ENCODE data around the gene BMPR2. TPM values are rescaled to one million over a fixed set of nuclear protein-coding genes. Genes with fewer than 3 reads are reported as not detected.
"Not testable (repeated sequence)": the region's sequence is repeated elsewhere in the genome, so short reads cannot be mapped to it uniquely, and the experiment has no call there.

The BMPR2 gene
- total RNA-seq, 1 donor from 2014 or later, result 47.9 TPM

- no peak overlapping the region for H3K27ac ChIP-seq
- no peak for DNase-seq (ENCODE audit: extremely low spot score in 2 of 2)
- no peaks in the 10 kb centered on the region for H3K36me3 ChIP-seq
- no peaks in the 10 kb centered on the region for H3K9me3 ChIP-seq
- TF ChIP-seq CTCF (IDR thresholded peaks at IDR 0.05) (no peak), POLR2AphosphoS5 (IDR thresholded peaks at IDR 0.05; ENCODE audit: insufficient read depth in 1 of 2, low read depth in 1 of 2) (no peak), POLR2A (IDR thresholded peaks at IDR 0.05) (no peak)
- no peak overlapping the region for H3K4me3 ChIP-seq
- H3K27me3 ChIP-seq, result no peaks in the 10 kb centered on the region
- intact Hi-C loops (cut with DNase I), result no loop called here
- peaks cover 15% of the 10 kb centered on the region for H3K4me1 ChIP-seq
These were observed 56.6 kb downstream of the BMPR2 start for GRCh38 chr2:202432776-202433175.

DNA sequence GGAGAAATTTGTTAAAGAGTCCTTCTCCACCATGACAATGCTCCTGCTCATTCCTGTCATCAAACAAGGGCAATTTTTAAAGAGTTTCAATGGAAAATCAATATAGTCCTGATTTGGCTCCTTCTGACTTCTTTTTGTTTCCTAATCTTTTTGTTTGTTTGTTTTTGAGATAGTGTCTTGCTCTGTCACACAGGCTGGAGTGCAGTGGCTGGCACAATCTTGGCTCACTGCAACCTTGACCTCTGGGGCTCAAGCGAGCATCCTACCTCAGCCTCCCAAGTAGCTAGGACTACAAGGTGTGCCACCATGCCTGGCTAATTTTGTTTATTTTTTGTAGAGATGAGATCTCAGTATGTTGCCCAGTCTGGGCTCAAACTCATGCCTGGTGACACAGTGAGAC, 58.3 kb downstream of the BMPR2 start:
- Histone ChIP-seq H3K27me3 (no peaks in the 10 kb centered on the region), H3K4me1 (peaks cover 7% of the 10 kb centered on the region), H3K36me3 (no peaks in the 10 kb centered on the region), H3K4me3 (no peak overlapping the region), H3K27ac (no peak overlapping the region), H3K9me3 (no peaks in the 10 kb centered on the region)
- TF ChIP-seq POLR2A (IDR thresholded peaks at IDR 0.05) (no peak), CTCF (IDR thresholded peaks at IDR 0.05) (no peak), POLR2AphosphoS5 (IDR thresholded peaks at IDR 0.05; ENCODE audit: insufficient read depth in 1 of 2, low read depth in 1 of 2) (no peak)
- intact Hi-C loops (cut with DNase I), result no loop called here
- DNase-seq (ENCODE audit: extremely low spot score in 2 of 2), result no peak

GRCh38 chr2:202436626-202437025, 60.5 kb downstream of the BMPR2 start:
- DNase-seq (ENCODE audit: extremely low spot score in 2 of 2), result no peak
- no peak for TF ChIP-seq POLR2AphosphoS5 (IDR thresholded peaks at IDR 0.05; ENCODE audit: insufficient read depth in 1 of 2, low read depth in 1 of 2)
- no peak for TF ChIP-seq POLR2A (IDR thresholded peaks at IDR 0.05)
- no peak for TF ChIP-seq CTCF (IDR thresholded peaks at IDR 0.05)
- H3K36me3 ChIP-seq, result no peaks in the 10 kb centered on the region
- H3K27ac ChIP-seq, result no peak overlapping the region
- H3K9me3 ChIP-seq, result no peaks in the 10 kb centered on the region
- intact Hi-C loops (cut with DNase I), result loop anchor here (5.0 kb wide), 1 partner anchor 1929 kb away; no protein-coding TSS in a partner anchor
- H3K4me1 ChIP-seq, result peaks cover 7% of the 10 kb centered on the region
- no peaks in the 10 kb centered on the region for H3K27me3 ChIP-seq
- H3K4me3 ChIP-seq, result no peak overlapping the region

DNA sequence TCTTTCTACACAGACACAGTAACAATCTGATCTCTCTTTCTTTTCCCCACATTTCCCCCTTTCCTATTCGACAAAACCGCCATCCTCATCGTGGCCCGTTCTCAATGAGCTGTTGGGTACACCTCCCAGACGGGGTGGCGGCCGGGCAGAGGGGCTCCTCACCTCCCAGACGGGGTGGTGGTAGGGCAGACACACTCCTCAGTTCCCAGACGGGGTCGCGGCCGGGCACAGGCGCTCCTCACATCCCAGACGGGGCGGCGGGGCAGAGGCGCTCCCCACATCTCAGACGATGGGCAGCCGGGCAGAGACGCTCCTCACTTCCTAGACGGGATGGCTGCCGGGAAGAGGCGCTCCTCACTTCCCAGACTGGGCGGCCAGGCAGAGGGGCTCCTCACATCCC, 64.0 kb downstream of the BMPR2 start:
- intact Hi-C loops (cut with DNase I); H3K27me3 ChIP-seq; H3K36me3 ChIP-seq; H3K4me3 ChIP-seq; H3K9me3 ChIP-seq; H3K27ac ChIP-seq; DNase-seq (ENCODE audit: extremely low spot score in 2 of 2): not testable (repeated sequence)
- H3K4me1 ChIP-seq, result peaks cover 16% of the 10 kb centered on the region

DNA sequence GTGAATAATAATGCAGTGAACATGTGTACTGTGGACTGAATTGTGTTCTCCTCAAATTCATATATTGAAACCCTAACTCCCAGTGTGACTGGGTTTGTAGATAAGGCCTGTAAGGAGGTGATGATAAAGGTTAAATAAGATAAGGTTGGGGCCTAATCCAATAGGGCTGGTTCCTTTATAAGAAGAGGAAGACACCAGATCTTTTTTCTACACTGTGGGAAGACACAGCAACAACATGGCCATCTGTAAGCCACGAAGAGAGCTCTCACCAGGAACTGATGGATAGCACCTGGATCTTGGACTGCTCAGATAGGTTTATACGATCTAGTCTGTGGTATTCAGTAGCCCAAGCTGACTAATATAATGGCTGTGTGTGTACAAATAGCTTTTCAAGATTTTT, 66.8 kb downstream of the BMPR2 start:
- intact Hi-C loops (cut with DNase I), result no loop called here
- H3K4me3 ChIP-seq, result no peak overlapping the region
- no peak for DNase-seq (ENCODE audit: extremely low spot score in 2 of 2)
- H3K27me3 ChIP-seq, result no peaks in the 10 kb centered on the region
- no peak for TF ChIP-seq CTCF (IDR thresholded peaks at IDR 0.05)
- TF ChIP-seq POLR2A (IDR thresholded peaks at IDR 0.05), result no peak
- no peak for TF ChIP-seq POLR2AphosphoS5 (IDR thresholded peaks at IDR 0.05; ENCODE audit: insufficient read depth in 1 of 2, low read depth in 1 of 2)
- no peaks in the 10 kb centered on the region for H3K9me3 ChIP-seq
- H3K36me3 ChIP-seq, result no peaks in the 10 kb centered on the region
- peaks cover 9% of the 10 kb centered on the region for H3K4me1 ChIP-seq
- H3K27ac ChIP-seq, result no peak overlapping the region

DNA sequence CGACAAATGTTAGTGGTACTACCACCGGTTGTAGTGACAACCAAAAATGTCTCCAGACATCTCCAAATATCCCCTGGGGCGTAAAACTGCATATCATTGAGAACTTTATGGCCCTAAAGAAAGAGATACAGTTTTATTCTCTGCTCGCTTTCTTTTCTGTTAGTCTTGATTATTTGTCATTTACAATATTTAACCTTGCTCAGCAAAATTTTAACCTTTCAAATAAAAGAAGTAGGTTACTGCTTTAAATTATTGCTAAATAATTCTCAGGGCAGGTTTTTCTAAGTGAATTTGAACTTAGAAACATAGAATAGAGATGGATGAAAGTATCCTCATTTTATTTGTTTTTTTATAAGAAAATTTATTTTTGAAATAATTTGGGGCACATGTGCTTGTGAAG, 67.9 kb downstream of the BMPR2 start:
- no peaks in the 10 kb centered on the region for H3K27me3 ChIP-seq
- no peaks in the 10 kb centered on the region for H3K36me3 ChIP-seq
- no peak for TF ChIP-seq POLR2A (IDR thresholded peaks at IDR 0.05)
- TF ChIP-seq POLR2AphosphoS5 (IDR thresholded peaks at IDR 0.05; ENCODE audit: insufficient read depth in 1 of 2, low read depth in 1 of 2), result no peak
- TF ChIP-seq CTCF (IDR thresholded peaks at IDR 0.05), result no peak
- peaks cover 9% of the 10 kb centered on the region for H3K4me1 ChIP-seq
- H3K27ac ChIP-seq, result no peak overlapping the region
- no peak overlapping the region for H3K4me3 ChIP-seq
- DNase-seq (ENCODE audit: extremely low spot score in 2 of 2), result no peak
- intact Hi-C loops (cut with DNase I), result no loop called here
- H3K9me3 ChIP-seq, result no peaks in the 10 kb centered on the region

Measured in vagina (tissue), 2 donors.